RWPE1 (cell line): ENCODE results near the gene HPD.

ENCODE experiments used
- CTCF ChIA-PET: fragments of 350-600 bp; sonication (Branson Sonifier 250); formaldehyde crosslinking; extraction: SDS; loops from one replicate; lab custom pipeline; 2021; lab: Yijun Ruan, JAX
- POLR2A ChIA-PET: fragments of 400-600 bp; formaldehyde crosslinking; extraction: SDS; loops from one replicate; lab custom pipeline; 2020; ENCODE audit warnings: antibody characterized with exemption; ENCODE audit not compliant: low non-redundant PET; lab: Yijun Ruan, JAX
- DNase-seq: peaks from one replicate; pipeline ENCODE4 v3.0.0; 2012; ENCODE audit warnings: low spot score
- H3K27ac ChIP-seq: fragments of 450-650 bp; 2 replicates; pipeline ENCODE4 v1.5.1; 2017
- TF ChIP-seq, protein P1 (sequence below): fragments of 450-650 bp; conservative IDR thresholded peaks from 2 replicates; pipeline ENCODE4 v1.5.1; 2017; ENCODE audit warnings: low read depth, mild to moderate bottlenecking

HPD gene

GRCh38 chr12:121812921-121813896 is 45.5 kb downstream of the HPD start:
- CTCF ChIA-PET = interaction anchor here (0.6 to 9.2 kb wide), 4 partner anchors 17 to 1263 kb away, joined by 3 to 212 read pairs (median 4); partner anchors contain the start of genes PSMD9, RHOF and TMEM120B
- POLR2A ChIA-PET = no interaction called here
- TF ChIP-seq, protein P1, sequence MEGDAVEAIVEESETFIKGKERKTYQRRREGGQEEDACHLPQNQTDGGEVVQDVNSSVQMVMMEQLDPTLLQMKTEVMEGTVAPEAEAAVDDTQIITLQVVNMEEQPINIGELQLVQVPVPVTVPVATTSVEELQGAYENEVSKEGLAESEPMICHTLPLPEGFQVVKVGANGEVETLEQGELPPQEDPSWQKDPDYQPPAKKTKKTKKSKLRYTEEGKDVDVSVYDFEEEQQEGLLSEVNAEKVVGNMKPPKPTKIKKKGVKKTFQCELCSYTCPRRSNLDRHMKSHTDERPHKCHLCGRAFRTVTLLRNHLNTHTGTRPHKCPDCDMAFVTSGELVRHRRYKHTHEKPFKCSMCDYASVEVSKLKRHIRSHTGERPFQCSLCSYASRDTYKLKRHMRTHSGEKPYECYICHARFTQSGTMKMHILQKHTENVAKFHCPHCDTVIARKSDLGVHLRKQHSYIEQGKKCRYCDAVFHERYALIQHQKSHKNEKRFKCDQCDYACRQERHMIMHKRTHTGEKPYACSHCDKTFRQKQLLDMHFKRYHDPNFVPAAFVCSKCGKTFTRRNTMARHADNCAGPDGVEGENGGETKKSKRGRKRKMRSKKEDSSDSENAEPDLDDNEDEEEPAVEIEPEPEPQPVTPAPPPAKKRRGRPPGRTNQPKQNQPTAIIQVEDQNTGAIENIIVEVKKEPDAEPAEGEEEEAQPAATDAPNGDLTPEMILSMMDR = no peak
- DNase-seq = no peak
- H3K27ac ChIP-seq = peak overlapping the region; percentile 99

GRCh38 chr12:121812320-121812871 is 46.3 kb downstream of the HPD start:
- peak; percentile 87 for DNase-seq
- POLR2A ChIA-PET = interaction anchor here (1.3 to 1.7 kb wide), 3 partner anchors 9 to 18 kb away, joined by 3 to 12 read pairs (median 4); no protein-coding TSS in a partner anchor
- peak overlapping the region; percentile 99 for H3K27ac ChIP-seq
- TF ChIP-seq, protein P1 = peak; percentile 72; the same call in 1 of the 2 replicates
- CTCF ChIA-PET = interaction anchor here (0.7 to 9.2 kb wide), 12 partner anchors 10 to 122 kb away, joined by 3 to 212 read pairs (median 4); partner anchors contain the start of genes PSMD9, RHOF, SETD1B and TMEM120B

DNA sequence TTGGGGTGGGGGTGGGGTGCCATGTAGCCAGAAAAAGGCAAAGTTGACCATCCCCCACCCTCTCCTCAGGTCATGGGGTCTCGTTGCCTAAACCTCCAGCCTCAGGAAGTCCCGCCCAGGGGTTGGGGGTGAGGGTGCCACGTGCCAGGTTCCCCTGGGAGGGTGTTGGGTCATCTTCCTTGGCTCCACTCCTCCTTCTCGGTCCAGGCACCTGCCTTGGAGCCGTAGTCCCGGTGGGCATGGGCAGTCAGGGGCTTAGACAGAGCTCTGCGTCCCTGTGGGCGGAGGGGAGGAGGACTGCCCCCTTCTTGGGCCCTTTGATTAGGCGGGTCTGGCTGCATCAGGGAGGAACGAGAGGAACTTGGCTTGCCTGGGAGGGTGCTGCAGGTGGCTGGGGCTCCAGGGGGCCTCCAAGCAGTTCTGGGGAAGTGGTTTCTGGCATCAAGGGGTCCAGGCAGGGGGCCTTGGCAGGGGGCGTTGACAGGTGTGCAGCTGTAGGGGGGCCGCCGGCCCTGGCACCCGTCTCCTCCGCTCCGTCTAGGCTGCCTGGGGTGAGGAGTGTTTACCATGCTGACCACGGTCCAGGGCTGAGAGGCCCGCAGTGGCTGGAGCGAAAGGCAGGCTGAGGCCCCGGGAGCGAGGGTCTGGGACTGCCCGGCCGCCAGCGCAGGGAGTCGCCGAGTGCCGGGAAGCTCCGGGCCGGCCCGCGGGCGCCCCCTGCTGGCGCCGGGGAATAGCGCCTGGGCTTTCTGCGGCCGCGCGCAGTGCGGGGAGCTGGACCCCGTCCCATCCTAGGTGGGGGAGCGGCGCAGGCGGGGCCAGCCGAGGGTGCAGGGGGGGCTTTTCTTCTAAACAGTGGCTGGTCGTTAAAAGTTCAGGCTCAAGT is 47.0 kb downstream of the HPD start:
- ChIA-PET CTCF (interaction anchor here (0.6 to 9.2 kb wide), 16 partner anchors 10 to 433 kb away, joined by 3 to 212 read pairs (median 4); partner anchors contain the start of genes RHOF, SETD1B and TMEM120B), POLR2A (interaction anchor here (1.3 to 1.7 kb wide), 3 partner anchors 9 to 17 kb away, joined by 3 to 12 read pairs (median 4); no protein-coding TSS in a partner anchor)
- peak overlapping the region; percentile 99 for H3K27ac ChIP-seq
- no peak for DNase-seq
- TF ChIP-seq, protein P1 = peak; percentile 96

DNA sequence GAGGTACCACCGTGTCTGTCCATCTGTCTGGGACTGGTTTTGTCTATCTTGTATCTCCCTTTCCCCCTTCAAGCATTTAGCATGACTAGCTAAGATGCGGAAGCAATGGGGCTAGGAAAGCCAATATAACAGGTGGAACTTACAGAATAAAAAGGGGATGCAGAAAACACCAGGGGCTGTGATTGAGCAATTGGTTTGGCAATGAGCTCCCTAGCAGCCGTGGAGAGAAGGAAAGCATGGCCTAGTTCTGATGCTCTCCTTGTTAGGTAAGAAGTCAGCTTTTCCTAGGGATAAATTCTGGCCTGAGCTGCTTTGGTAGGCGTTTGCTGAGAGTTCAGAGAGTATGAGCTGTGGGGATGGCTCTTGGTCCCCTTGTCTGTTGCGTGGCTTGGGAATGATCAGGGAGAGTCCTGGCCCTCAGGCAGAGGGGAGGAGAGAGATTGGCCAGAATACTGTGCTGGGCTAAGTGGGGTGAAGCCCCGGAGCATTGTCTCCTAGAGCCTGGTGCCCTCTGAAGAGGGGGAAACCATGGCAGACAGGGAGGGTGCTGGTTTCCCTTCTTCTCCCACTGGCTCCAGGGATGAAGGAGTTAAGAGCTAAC is 47.7 kb downstream of the HPD start:
- ChIA-PET CTCF (interaction anchor here (0.6 to 9.2 kb wide), 10 partner anchors 9 to 185 kb away, joined by 3 to 212 read pairs (median 4); partner anchors contain the start of genes RHOF and SETD1B), POLR2A (interaction anchor here (0.8 to 1.7 kb wide), 4 partner anchors 8 to 16 kb away, joined by 3 to 12 read pairs (median 4); no protein-coding TSS in a partner anchor)
- DNase-seq = no peak
- peak overlapping the region; percentile 99 for H3K27ac ChIP-seq
- TF ChIP-seq, protein P1 = no peak

GRCh38 chr12:121810234-121810817 is 48.3 kb downstream of the HPD start:
- TF ChIP-seq, protein P1 = no peak
- ChIA-PET CTCF (interaction anchor here (0.6 to 9.2 kb wide), 4 partner anchors 8 to 341 kb away, joined by 8 to 212 read pairs (median 14); partner anchors contain the start of genes RHOF and SETD1B), POLR2A (interaction anchor here (0.8 kb wide), 1 partner anchor 11 kb away, joined by 5 read pairs; no protein-coding TSS in a partner anchor)
- H3K27ac ChIP-seq = peak overlapping the region; percentile 99
- DNase-seq = no peak
